ENCODE measurements around the gene ASB18.

Gene ASB18

GRCh38 chr2:236308855-236309668, 44.9 kb upstream of the ASB18 start:
- DNase-seq = no peak
- Histone ChIP-seq H3K4me1 (ENCODE audit: low read length) (no peaks in the 10 kb centered on the region), H2AFZ (ENCODE audit: low read length) (no peak overlapping the region), H3K4me3 (ENCODE audit: low read length) (no peak overlapping the region), H3K79me2 (ENCODE audit: low read length) (no peaks in the 10 kb centered on the region), H3K9me3 (replicated peaks; ENCODE audit: insufficient read depth, low read length) (no peaks in the 10 kb centered on the region), H3K36me3 (replicated peaks; ENCODE audit: insufficient read depth, low read length) (no peaks in the 10 kb centered on the region), H4K20me1 (ENCODE audit: insufficient read depth, low read length) (no peaks in the 10 kb centered on the region), H3K27ac (ENCODE audit: low read length) (no peak overlapping the region), H3K4me2 (ENCODE audit: low read depth, low read length) (no peak overlapping the region), H3K9ac (ENCODE audit: low read length) (no peak overlapping the region), H3K9me2 (replicated peaks; ENCODE audit: insufficient read depth, low read length) (no peaks in the 10 kb centered on the region), H3F3A (ENCODE audit: insufficient read depth, low read length) (no peaks in the 10 kb centered on the region), H3K27me3 (replicated peaks; ENCODE audit: insufficient read depth, low read length) (no peaks in the 10 kb centered on the region)
- TF ChIP-seq CTCF (IDR thresholded peaks at IDR 0.05; ENCODE audit: low read length) (no peak), EZH2phosphoT487 (IDR thresholded peaks at IDR 0.05; ENCODE audit: low read length) (no peak), EZH2 (optimal IDR thresholded peaks at IDR 0.05; ENCODE audit: low read depth, low read length) (no peak)

- H3K27ac ChIP-seq (ENCODE audit: low read length) = no peak overlapping the region
- H3K27me3 ChIP-seq (replicated peaks; ENCODE audit: insufficient read depth, low read length) = no peaks in the 10 kb centered on the region
- H3K79me2 ChIP-seq (ENCODE audit: low read length) = no peaks in the 10 kb centered on the region
- no peaks in the 10 kb centered on the region for H4K20me1 ChIP-seq (ENCODE audit: insufficient read depth, low read length)
- no peak overlapping the region for H3K4me3 ChIP-seq (ENCODE audit: low read length)
- H3F3A ChIP-seq (ENCODE audit: insufficient read depth, low read length) = no peaks in the 10 kb centered on the region
- no peaks in the 10 kb centered on the region for H3K9me2 ChIP-seq (replicated peaks; ENCODE audit: insufficient read depth, low read length)
- no peak for TF ChIP-seq EZH2phosphoT487 (IDR thresholded peaks at IDR 0.05; ENCODE audit: low read length)
- H3K4me2 ChIP-seq (ENCODE audit: low read depth, low read length) = no peak overlapping the region
- H3K4me1 ChIP-seq (ENCODE audit: low read length) = no peaks in the 10 kb centered on the region
- no peak overlapping the region for H3K9ac ChIP-seq (ENCODE audit: low read length)
- H3K9me3 ChIP-seq (replicated peaks; ENCODE audit: insufficient read depth, low read length) = no peaks in the 10 kb centered on the region
- H2AFZ ChIP-seq (ENCODE audit: low read length) = no peak overlapping the region
- DNase-seq = no peak
- H3K36me3 ChIP-seq (replicated peaks; ENCODE audit: insufficient read depth, low read length) = no peaks in the 10 kb centered on the region
Observed at GRCh38 chr2:236307641-236308040, 43.4 kb upstream of the ASB18 start.

- DNase-seq = no peak
- no peaks in the 10 kb centered on the region for H3F3A ChIP-seq (ENCODE audit: insufficient read depth, low read length)
- no peak overlapping the region for H3K9ac ChIP-seq (ENCODE audit: low read length)
- no peak overlapping the region for H3K4me2 ChIP-seq (ENCODE audit: low read depth, low read length)
- H3K9me3 ChIP-seq (replicated peaks; ENCODE audit: insufficient read depth, low read length) = no peaks in the 10 kb centered on the region
- TF ChIP-seq EZH2phosphoT487 (IDR thresholded peaks at IDR 0.05; ENCODE audit: low read length) (no peak), EZH2 (optimal IDR thresholded peaks at IDR 0.05; ENCODE audit: low read depth, low read length) (no peak), CTCF (IDR thresholded peaks at IDR 0.05; ENCODE audit: low read length) (no peak)
- no peaks in the 10 kb centered on the region for H4K20me1 ChIP-seq (ENCODE audit: insufficient read depth, low read length)
- no peak overlapping the region for H3K4me3 ChIP-seq (ENCODE audit: low read length)
- H3K27me3 ChIP-seq (replicated peaks; ENCODE audit: insufficient read depth, low read length) = no peaks in the 10 kb centered on the region
- no peaks in the 10 kb centered on the region for H3K36me3 ChIP-seq (replicated peaks; ENCODE audit: insufficient read depth, low read length)
- no peaks in the 10 kb centered on the region for H3K79me2 ChIP-seq (ENCODE audit: low read length)
- H3K4me1 ChIP-seq (ENCODE audit: low read length) = no peaks in the 10 kb centered on the region
- no peaks in the 10 kb centered on the region for H3K9me2 ChIP-seq (replicated peaks; ENCODE audit: insufficient read depth, low read length)
- no peak overlapping the region for H2AFZ ChIP-seq (ENCODE audit: low read length)
- H3K27ac ChIP-seq (ENCODE audit: low read length) = no peak overlapping the region
Observed at GRCh38 chr2:236306825-236307540, 42.8 kb upstream of the ASB18 start.
